Hematopoietic multipotent progenitor cell treated with erythropoietin and hydrocortisone succinate and interleukin-3 and kit ligand, for 8 days (in vitro differentiated cells): Measurements from ENCODE around the gene GOLGA2.
"Not testable (repeated sequence)": the region's sequence is repeated elsewhere in the genome, so short reads cannot be mapped to it uniquely, and the experiment has no call there.

Experiments used
- DNase-seq: peaks from one replicate; pipeline ENCODE4 v3.0.0-alpha.2; 2015

Gene GOLGA2

GRCh38 chr9:128288273-128289004 lies 12.6 kb upstream of the GOLGA2 start:
- no peak for DNase-seq

DNA sequence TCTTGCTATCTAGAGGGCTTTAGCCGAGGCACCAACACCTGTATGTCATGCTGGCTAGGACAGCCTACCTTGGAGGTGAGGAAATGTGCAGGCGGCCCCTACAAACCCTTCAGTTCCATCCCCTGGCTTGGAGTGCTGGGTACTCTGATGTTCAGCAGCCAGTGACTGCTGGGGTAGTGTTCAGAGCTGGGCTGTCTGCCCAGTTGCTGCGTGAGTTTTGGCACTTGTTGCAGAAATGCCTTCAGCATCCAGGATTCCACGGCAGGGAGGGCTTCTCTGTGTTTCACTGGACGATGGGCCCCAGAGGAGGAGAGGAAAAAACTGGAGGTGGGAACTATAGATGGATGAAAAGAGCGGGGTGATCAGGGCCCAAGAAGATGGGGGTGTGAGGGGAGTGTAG lies 10.6 kb upstream of the GOLGA2 start:
- DNase-seq, result no peak

DNA sequence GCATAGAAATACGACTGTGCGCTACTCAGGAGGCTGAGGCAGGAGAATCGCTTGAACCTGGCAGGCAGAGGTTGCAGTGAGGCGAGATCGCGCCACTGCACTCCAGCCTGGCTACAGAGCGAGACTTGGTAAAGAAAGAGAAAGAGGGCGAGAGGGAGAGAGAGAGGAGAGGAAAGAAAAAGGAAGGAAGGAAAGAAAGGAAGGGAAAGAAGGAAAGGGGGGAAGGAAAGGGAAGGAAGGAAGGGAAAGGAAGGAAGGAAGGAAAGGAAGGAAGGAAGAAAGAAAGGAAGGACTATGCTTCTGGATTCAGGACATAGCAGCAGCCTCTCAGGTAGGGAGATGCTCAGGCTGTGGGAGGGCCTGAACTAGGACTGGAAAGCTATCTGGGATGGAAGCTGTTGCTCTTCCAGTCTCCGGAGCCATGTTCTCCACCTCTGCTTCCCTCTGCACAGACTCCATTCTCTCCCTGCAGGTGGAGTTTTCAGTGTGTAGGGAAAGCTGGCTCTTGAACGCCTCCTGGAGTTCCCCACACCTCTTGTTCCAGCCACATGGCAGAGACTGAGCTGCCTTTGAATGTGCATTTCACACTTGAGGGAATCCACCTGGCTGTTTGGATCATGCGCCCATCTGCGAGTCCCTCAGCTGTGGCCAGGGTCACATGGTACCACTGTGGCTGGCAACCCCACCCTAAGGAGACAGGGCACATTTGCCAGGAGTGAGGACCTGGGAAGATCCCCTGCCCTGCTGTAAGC lies 9.4 kb upstream of the GOLGA2 start:
- no peak for DNase-seq

- DNase-seq, result no peak
These were observed 6.7 kb upstream of the GOLGA2 start for GRCh38 chr9:128282500-128282899.

- no peak for DNase-seq
These were observed 4.3 kb upstream of the GOLGA2 start for GRCh38 chr9:128280084-128280622.

GRCh38 chr9:128279088-128280073 lies 3.6 kb upstream of the GOLGA2 start:
- not testable (repeated sequence) for DNase-seq

GRCh38 chr9:128276574-128277270 lies 915 bp upstream of the GOLGA2 start:
- DNase-seq, result no peak

DNA sequence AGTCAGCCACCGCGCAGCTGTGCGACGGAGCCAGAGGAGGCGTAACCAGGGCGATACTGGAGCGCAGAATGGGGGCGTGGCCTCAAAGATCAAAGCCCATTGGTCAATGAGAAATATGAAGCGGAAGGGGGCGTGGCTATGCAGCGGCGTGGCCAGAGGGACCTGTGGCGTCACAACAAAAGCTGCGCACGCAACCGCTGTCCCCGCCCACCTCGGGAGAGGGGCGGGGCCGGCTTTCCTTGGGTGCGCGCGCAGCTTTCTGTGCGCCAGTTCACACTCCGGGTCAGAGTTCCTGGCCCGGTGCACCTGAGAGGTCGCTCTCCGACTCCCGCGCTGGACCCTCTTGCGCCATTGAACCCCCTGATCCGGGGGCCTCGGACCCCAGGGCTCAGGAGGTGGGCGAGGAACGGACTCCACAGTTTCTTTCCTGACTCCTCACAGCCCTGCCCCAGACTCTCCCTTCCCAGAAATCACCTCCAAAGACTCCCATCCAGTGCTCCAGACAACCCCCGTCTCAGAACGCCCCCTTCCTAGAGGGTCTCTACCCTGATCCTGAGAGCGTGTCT lies 284 bp upstream of the GOLGA2 start, which contains the start of gene SWI5:
SWI5 (plus strand) TSS at position 269 of the 566 bp plus-strand sequence.
- DNase-seq, result peak; percentile 99

GRCh38 chr9:128274245-128274644 lies 1.6 kb downstream of the GOLGA2 start:
- no peak for DNase-seq

DNA sequence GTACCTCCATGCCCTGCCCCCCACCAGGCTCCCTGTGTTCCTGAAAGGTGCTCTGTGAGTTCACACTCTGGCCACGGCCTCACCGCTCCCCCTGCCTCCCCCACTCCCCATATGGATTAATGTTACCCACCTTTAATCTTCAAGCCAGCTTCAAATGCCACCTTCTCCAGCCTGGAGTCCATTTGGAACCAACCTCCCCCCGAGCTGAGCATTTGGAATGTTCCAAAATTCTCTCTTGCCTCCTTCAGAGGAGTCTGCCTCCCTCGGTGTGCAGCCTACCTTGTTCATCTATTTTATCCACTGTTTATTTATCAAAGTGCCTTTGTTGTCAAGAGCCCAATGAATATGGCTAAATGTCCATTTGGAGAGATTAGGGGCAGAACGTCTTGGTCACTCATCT lies 4.3 kb downstream of the GOLGA2 start:
- no peak for DNase-seq

DNA sequence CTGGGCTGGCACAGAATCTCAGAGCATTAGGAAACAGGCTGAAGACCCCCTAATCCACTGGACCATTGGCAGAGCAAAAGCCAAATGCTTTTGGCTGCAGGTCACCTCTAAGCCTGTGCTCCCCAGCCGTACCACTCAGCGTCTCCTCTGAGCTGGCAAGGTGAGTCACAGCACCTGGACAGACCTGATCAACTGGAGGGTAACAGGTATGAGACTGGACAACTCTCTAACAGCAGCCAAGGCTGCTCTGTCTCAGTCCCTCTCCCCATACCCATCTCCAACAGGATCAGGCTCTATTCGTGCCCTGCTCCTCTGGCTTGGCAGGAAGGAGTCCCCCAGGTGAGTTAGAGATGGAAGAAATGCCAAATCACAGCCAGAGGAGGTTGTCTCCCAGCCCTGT lies 4.7 kb downstream of the GOLGA2 start:
- no peak for DNase-seq

DNA sequence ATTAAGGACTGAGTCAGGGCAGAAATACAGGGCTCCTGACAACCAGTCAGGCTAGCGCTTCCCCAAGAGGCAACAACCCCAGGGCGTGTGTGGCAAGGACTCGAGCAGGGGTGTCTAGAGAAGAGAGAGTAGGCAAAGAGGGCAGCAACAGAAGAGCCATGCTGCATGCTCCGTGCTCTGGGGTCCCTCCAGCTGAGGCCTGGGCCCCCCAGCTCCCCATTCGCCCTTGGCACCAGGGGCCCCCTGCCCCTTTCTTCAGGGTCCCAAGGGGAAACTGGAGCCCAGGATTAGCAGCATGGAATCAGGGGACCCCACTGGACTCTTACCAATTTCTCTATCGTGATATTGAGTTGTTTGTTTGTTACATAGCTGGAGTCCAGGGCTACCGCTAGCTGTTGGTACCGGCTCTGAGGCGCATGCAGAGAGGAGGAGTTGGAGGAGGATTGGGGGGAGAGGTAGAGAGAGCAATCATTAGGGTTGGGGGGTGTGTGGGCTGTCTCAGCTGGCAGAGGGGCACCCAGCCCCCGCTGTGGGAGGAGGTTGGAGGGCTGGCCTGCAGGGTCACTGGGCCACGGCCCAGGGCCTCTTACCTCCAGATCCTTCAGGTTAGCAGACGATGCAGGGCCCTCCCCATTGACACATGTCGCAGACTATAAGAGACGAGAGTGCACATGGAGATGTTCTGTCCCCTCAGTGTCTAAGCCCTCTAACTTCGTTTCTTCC lies 8.8 kb downstream of the GOLGA2 start:
- no peak for DNase-seq

DNA sequence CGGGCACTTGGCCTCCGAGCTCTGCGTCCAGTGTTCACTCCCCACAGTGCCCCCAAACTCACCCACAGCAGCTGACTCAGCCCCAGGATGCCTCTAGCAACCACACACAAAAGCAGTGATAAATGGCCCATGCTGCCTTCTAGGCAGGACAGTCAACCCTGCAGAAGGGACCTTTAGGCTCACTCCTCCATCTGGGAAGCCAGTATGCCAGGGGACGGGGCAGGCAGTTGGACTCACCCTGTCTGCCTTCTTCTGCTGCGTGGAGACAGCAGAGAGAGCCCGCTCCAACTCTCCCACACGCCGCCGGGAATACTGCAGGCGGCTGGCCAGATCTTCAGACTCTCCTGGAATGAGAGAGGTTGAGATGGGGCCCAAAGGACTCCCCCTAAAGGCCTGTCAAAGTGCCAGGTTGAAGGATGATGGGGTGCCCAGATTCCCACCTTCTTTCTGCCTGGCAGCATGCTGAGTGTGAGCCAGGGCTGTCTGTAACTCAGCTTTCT lies 10.4 kb downstream of the GOLGA2 start:
- no peak for DNase-seq

DNA sequence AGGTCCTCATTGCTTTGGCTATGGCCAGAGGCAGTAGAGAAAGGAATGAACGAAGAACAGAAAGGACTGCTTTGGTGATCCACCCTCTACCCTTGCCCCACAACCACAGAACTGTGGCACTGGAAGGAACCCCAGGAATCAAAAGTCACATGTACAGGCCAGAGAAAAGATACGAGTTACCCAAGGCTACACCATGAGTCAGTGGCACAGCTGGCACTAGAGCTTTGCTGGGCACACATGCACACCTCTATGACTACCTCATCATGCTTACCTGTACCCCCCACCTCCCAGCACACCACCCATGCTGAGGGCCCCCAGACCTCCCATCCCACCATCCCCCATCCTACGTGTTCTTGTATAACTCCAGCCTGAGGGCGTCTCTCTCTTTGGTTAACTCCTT lies 13.1 kb downstream of the GOLGA2 start:
- no peak for DNase-seq

GRCh38 chr9:128260340-128260739 lies 15.5 kb downstream of the GOLGA2 start:
- DNase-seq, result no peak

- DNase-seq, result no peak
These were observed 16.7 kb downstream of the GOLGA2 start for GRCh38 chr9:128259156-128259555.

- DNase-seq, result no peak
These were observed 17.5 kb downstream of the GOLGA2 start for GRCh38 chr9:128258326-128258725.

DNA sequence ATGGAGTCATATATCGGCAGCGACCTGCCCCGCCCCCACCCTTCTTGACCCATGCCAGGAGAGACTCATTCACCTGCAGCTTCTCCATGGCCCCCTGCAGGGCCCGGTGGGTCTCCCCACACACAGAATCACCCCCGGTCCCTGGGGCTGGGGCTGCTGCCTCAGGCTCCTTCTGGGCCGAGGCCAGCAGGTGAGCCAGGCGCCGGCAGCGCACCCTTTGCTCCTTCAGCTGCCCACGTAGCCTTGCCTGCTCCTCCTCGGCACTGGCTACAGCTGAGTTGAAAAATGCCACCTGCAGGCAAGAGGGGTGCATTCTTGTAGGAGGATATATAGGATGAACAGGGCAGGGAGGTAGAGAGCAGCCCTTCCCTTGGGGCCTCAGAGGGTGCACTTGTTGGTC lies 17.9 kb downstream of the GOLGA2 start:
- no peak for DNase-seq

- no peak for DNase-seq
These were observed 18.6 kb downstream of the GOLGA2 start for GRCh38 chr9:128257086-128257825.
